Epithelial cell of prostate (primary cell): ENCODE data around the gene SLF1.
"Not testable (repeated sequence)": the region's sequence is repeated elsewhere in the genome, so short reads cannot be mapped to it uniquely, and the experiment has no call there.

Experiments used
- DNase-seq: peaks from one replicate; pipeline ENCODE4 v3.0.0-alpha.2; 2011; ENCODE audit warnings: low read depth, low spot score
- H3K27ac ChIP-seq: fragments of 450-650 bp; 2 replicates; pipeline ENCODE4 v1.5.1; 2017; ENCODE audit warnings: mild to moderate bottlenecking

Gene SLF1

GRCh38 chr5:94618493-94619328 is at the start of gene SLF1, which contains the start of gene KIAA0825:
Gene SLF1, plus strand, starts transcription at chr5:94618669. Its CDS starts 10,142 bp downstream, at chr5:94628811.
Gene KIAA0825, minus strand, starts transcription at chr5:94618604. Its CDS starts 81,478 bp downstream, at chr5:94537126.
- DNase-seq: peak; percentile 58
- peak within 1 kb of the TSS; percentile 83 for H3K27ac ChIP-seq

GRCh38 chr5:94571415-94571814 is 47.1 kb upstream of the SLF1 start:
- H3K27ac ChIP-seq: no peak overlapping the region
- DNase-seq: no peak

- not testable (repeated sequence) for H3K27ac ChIP-seq, DNase-seq
Measured at GRCh38 chr5:94573349-94573748, 45.1 kb upstream of the SLF1 start.

GRCh38 chr5:94575196-94575595 is 43.3 kb upstream of the SLF1 start:
- H3K27ac ChIP-seq: no peak overlapping the region
- DNase-seq: no peak

GRCh38 chr5:94577466-94578245 is 40.8 kb upstream of the SLF1 start:
- no peak overlapping the region for H3K27ac ChIP-seq
- DNase-seq: no peak

- H3K27ac ChIP-seq: no peak overlapping the region
- no peak for DNase-seq
Measured at GRCh38 chr5:94595281-94595840, 23.1 kb upstream of the SLF1 start.

- no peak overlapping the region for H3K27ac ChIP-seq
- no peak for DNase-seq
Measured at GRCh38 chr5:94613583-94613982, 4.9 kb upstream of the SLF1 start.

GRCh38 chr5:94614156-94614805 is 4.2 kb upstream of the SLF1 start:
- no peak overlapping the region for H3K27ac ChIP-seq
- no peak for DNase-seq

GRCh38 chr5:94615862-94616261 is 2.6 kb upstream of the SLF1 start:
- DNase-seq: no peak
- no peak overlapping the region for H3K27ac ChIP-seq

- H3K27ac ChIP-seq: peak overlapping the region; percentile 83
- no peak for DNase-seq
Measured at GRCh38 chr5:94618029-94618492, 408 bp upstream of the SLF1 start.

GRCh38 chr5:94620256-94620655 is 1.8 kb downstream of the SLF1 start:
- H3K27ac ChIP-seq: no peak overlapping the region
- DNase-seq: no peak

- no peak overlapping the region for H3K27ac ChIP-seq
Measured at GRCh38 chr5:94621763-94622162, 3.3 kb downstream of the SLF1 start.

GRCh38 chr5:94623011-94623410 is 4.5 kb downstream of the SLF1 start:
- no peak for DNase-seq
- H3K27ac ChIP-seq: no peak overlapping the region

More at GRCh38 chr5:94621763-94622162, 3.3 kb downstream of the SLF1 start:
- DNase-seq: no peak

- H3K27ac ChIP-seq: no peak overlapping the region
- no peak for DNase-seq
Measured at GRCh38 chr5:94623877-94624276, 5.4 kb downstream of the SLF1 start.

GRCh38 chr5:94627191-94627590 is 8.7 kb downstream of the SLF1 start:
- DNase-seq: no peak
- no peak overlapping the region for H3K27ac ChIP-seq

GRCh38 chr5:94632024-94632423 is 13.6 kb downstream of the SLF1 start:
- no peak overlapping the region for H3K27ac ChIP-seq
- DNase-seq: no peak

GRCh38 chr5:94640176-94640575 is 21.7 kb downstream of the SLF1 start:
- DNase-seq: no peak
- no peak overlapping the region for H3K27ac ChIP-seq

- no peak for DNase-seq
- H3K27ac ChIP-seq: no peak overlapping the region
Measured at GRCh38 chr5:94645053-94645452, 26.6 kb downstream of the SLF1 start.

GRCh38 chr5:94646758-94647157 is 28.3 kb downstream of the SLF1 start:
- H3K27ac ChIP-seq: no peak overlapping the region
- no peak for DNase-seq

GRCh38 chr5:94649874-94650273 is 31.4 kb downstream of the SLF1 start:
- DNase-seq: no peak
- H3K27ac ChIP-seq: no peak overlapping the region
